HG02571 (cell line): ENCODE data around the gene FOXK2.

Experiments used
- ATAC-seq: cut with Tn5 transposase; IDR thresholded peaks from one replicate; pipeline ENCODE4 v1.9.1; 2021; ENCODE audit warnings: mild to moderate bottlenecking, moderate library complexity; ENCODE audit not compliant: unreplicated experiment

The FOXK2 gene

GRCh38 chr17:82602487-82602886, 83.0 kb downstream of the FOXK2 start:
- ATAC-seq = no peak

DNA sequence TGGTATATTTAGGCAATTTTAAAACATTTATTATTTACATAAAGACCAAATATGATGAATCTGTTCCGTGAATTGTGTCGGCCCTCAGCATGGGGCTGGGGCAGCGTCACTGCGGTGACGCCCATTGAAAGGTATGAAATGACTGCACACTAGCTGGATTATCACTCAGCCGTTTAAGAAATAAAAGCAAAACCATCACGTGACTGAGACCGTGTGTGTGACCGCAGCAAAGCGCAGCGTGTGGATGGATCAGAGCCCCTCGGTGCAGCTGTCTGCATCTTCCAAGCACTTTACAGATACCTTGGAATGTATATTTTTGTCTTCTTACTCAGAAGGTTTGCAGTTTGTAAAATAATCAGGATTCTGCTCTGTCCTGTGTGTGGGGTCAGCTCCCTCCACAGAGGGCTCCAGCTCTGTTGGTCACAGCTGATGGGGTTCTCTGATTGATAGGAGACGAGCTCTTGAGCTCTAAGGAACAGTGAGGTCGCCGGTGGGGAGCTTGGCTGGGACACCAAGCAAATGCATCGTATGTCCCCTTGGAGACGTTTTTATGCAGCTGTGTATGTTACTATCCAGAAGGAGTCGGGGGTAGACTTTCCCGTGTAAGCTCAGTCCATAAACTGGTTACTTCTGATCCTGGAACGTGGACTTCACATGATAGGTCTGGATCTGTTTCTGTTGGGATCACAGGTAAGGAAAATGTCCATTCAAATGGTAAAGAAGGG, 83.6 kb downstream of the FOXK2 start:
- ATAC-seq = no peak

- ATAC-seq = no peak
Measured at GRCh38 chr17:82603981-82604448, 84.5 kb downstream of the FOXK2 start.

DNA sequence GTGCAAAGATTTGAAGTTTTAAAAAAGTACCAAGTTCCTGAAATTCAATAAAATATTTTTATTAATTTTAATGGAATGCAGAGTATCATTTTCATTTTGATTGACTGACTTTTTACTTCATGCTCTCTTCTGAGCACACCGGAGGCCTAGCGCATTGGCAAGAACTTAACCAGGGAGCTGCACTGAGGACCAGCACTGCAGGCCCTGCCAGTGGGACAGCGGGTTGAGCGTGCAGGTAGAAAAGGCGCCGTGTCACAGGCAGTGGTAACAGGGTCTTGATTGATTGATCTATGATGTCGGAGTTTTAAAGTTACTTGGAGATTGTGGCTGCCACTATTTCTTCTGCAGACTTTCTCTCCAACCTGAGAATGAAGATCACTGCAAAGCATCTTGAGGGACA, 85.0 kb downstream of the FOXK2 start:
- ATAC-seq = no peak

DNA sequence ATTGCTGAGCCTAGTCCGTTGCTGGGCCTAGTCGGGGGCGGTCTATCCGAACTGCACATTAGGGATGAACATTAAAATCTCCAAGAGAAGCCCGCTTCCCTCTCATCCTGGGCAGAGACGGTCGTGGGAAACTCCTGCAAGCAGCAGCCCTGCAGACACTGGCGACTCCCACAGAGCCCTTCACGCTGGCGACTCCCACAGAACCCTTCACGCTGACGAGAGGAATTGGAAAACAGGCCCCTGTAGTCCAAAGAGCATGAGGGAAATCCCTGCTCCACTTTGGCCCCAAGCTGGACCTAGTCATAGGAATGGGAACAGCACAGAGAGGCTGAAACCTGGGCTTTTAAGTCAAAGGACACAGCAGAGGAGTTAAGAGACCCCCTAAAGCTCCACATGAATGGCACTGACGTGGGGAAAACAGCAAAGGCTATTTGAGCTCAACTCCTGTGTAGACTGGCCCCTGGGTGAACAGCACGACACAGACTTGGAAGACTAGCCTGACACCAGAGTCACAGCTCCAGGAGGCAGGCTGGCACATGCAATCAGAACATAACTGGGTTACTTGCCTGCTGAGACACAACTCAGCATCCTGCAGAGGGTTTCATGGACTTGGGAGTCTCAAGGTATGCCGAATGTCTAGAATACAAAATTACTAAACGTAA, 86.5 kb downstream of the FOXK2 start:
- no peak for ATAC-seq

DNA sequence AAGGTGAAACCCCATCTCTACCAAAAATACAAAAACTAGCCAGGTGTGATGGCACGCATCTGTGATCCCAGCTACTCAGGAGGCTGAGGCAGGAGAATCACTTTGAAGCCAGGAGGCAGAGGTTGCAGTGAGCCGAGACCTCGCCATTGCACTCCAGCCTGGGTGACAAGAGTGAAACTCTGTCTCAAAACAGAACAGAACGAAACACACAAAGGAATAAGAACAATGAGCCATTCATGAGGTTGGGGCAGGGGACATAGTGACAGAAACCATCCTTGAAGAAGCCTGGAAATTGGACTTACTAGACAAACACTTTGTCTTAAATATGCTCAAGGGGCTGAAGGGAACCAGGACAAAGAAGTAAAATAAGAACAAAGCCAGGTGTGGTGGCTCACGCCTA, 89.3 kb downstream of the FOXK2 start:
- no peak for ATAC-seq

DNA sequence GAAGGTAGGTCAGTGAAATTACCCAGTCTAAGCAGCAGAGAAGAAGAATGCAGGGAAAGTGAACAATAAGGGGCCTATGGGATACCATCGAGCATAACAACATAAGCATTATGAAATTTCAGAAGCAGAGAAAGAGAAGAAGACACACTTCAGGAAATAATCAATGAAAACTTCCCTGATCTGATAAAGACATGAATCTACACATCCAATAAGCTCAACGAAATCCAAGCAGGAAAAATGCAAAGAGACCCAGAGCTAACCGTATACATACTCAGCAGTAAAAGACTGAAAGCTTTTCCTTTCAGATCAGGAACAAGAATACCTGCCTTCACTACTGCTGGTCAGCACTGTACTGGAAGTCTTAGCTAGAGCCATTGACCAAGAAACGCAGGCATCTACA, 90.1 kb downstream of the FOXK2 start:
- no peak for ATAC-seq

GRCh38 chr17:82611140-82612058, 91.9 kb downstream of the FOXK2 start:
- no peak for ATAC-seq

DNA sequence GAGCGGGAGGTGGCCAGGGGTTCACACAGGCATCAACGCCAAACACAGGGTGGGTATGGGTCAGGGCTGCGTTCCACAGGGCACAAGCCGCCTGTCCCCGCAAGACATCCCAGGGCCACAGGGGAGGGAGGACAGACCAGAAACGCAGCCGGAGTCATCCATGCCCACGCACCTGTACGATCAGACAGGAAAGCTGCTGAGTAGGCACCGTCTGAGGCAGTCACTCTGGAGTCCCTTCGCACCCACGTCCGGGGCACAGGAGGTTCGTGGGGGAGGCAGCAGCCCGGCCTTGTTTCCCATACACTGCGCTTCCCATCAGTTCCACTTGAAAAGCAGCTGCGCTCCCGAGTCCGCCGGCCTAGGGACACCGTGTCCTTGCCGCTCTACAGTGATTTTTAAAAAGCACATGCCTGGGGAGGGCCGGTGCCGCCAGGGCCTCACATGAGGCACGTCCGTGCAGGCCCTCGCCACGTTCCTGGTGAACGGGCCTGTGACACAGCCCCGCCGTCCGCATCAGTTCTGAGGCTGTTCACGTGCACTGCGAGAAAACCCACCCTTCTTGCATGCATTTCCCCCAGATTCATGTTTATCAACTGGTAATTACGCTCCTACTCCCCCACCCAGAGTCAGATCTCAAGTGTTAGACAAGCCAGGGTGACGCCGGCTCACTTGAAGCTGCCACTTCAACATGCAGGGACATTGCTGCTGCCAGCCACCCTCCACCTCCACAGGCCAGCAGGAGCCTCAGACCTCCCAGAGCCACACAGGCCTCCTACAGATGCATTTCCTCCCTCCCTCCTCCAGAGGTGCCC, 94.0 kb downstream of the FOXK2 start:
- no peak for ATAC-seq

DNA sequence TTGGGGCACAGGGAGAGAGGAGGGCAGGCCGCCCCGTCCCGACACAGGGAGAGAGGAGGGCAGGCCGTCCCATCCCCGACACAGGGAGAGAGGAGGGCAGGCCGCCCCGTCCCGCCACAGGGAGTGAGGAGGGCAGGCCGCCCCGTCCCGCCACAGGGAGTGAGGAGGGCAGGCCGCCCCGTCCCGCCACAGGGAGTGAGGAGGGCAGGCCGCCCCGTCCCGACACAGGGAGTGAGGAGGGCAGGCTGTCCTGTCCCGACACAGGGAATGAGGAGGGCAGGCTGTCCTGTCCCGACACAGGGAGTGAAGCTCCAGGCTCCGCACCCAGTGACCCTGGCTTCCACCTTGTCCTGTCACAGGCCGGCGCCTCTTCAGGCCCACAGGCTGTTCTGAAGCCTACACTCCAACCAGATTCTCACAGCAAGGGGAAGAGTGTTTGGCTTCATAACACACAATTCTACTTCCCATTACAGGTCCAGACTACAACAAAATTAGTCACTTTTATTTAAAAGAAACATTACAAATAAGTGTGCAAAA, 94.6 kb downstream of the FOXK2 start:
- ATAC-seq = no peak

DNA sequence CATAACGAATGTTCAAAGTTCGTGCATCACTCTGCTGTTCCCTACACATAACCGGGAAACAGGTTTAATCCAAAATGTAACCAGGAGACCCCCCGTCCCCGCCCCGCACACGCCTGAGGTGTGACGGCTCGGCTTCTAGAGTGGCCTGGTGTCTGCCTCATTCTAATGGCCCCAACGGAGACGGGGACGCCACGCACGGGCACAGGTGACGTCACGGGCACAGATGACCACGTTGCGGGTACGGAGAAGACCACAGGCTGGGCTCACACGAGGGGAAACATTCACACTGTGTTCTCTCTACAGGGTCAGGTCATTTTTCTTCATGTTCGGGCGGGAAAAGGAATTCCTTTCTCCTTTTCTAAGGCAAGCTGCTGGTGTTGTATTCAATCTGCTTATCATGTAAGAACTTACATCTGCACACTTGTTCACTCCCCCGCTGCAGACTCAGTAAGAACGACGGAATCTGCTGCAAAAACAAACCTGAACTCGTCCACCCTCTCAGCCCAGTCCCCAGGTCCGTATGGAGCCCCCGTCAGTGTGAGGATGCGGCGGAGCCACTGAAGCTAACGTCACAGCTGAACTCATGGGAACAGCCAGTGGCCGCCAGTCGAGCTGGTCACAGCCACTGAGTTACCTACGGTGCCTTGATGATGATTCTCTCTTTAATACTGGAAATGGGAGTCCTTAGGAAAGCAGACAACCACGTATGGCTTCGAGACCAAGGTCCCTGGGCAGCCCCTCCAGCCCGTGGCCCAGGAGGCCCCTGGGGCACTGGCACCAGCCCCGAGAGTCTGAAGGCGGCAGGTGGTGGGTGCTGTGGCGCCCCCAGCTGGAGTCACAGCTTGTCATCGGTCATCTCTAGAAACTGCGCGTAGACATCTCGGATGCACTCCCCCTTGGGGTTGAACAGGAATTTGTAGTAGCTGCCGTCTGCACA, 95.8 kb downstream of the FOXK2 start:
- no peak for ATAC-seq

DNA sequence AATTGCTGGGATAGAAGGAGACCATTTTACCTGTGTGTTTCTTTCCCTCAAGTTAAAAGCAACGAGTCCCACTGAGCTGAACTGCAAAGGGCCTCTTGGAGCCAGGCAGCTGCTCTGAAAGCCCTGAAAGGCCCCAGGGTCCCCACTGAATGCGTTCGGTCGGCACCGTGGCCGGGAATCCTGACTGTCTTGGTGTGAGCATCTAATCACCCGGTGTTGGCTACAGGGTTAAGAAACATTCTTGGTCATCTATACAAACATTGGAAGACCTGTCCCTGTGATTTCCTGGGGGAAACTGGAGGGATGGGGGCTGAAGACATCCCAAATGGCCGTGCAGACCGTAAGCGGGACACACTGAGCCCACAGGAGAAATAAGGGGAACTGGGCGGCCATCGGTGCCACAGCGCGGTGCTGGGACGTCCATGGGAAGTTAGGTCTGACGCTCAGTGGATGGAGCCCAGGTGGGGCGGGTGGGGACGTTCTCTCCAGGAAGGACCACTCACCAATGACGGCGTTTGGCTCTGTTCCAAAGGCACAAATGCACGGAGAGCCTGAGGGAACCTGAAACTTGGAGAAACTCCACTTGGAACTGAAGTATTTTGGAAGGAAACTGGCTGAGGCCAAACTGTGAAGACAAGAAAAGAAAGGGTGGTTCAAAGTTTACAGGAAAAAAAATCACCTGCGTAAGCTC, 96.6 kb downstream of the FOXK2 start:
- ATAC-seq = no peak

- no peak for ATAC-seq
Measured at GRCh38 chr17:82619211-82619610, 99.7 kb downstream of the FOXK2 start.

DNA sequence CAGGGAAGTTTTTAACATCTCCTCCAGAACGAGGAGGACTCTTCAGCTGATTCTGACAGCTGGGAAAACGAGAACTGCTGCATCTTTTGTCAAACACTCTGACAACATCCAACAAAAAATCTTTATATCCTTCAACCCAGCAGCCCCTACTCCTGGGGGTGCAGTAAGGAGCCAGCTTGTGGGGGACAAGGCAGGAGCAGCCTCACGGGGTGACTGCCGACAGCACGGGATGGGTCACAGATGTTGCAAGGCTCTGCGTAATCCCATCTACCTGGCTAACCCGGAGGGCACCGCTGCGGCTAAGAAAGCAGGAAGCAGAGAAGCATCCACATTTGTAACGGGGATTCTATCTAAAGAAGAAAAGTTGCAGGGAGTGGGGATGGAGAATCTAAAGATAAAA, 100.1 kb downstream of the FOXK2 start:
- ATAC-seq = no peak

- no peak for ATAC-seq
Measured at GRCh38 chr17:82623707-82624106, 104.2 kb downstream of the FOXK2 start.

DNA sequence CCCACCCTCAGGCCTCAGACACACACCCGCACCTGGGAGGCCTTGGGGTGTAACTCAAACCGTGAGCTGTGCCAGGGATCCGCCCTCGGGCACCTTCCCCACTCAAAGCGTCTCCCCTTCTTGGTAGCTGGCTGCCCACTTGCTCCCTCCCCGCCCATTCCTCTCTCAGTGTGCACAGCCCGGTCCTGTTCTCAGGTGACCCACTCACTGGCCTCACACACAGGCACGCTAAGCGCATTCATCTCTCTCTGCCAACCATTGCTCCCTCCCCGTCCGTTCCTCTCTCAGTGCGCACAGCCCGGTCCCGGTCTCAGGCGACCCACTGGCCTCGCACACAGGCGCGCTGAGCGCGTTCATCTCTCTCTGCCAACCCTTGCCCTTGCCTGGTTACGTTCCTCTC, 107.9 kb downstream of the FOXK2 start:
- no peak for ATAC-seq

DNA sequence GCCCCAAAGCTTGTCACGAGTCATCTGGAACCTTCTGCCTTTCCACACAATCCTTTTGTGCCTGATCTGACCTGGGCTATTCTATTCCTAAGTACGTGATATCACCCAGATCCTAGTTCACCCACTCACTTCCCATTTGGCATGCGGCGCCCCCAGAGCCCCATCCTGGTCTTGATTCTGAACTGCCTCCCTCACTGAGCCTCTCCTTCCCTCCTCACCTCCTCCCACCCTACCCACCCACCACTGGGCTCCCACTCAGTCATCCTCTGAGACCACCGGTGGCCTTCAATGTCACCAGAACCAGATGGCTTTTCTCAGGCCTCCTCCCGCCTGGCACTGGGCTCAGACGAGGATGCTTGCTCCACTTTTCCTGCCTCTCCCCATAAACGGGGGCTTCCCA, 110.2 kb downstream of the FOXK2 start:
- no peak for ATAC-seq

DNA sequence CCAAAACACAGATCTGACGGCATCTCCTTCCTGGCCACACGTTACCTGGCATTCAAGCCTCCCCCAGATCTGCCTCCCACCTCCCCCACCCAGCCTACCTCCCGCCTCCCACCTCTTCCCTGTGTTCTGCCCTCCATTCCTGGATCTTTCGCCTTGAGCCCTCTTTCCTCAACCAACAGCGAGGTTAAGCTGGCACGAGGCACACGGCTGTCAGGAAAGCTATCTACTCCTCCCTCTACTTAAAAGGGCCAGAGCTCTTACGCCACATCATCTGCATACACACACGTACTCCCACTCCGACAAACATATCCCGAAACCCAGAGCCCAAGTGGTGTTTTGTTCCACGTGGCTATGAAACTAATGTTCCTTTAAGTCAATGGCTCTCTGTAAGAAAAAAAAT, 110.7 kb downstream of the FOXK2 start:
- no peak for ATAC-seq

DNA sequence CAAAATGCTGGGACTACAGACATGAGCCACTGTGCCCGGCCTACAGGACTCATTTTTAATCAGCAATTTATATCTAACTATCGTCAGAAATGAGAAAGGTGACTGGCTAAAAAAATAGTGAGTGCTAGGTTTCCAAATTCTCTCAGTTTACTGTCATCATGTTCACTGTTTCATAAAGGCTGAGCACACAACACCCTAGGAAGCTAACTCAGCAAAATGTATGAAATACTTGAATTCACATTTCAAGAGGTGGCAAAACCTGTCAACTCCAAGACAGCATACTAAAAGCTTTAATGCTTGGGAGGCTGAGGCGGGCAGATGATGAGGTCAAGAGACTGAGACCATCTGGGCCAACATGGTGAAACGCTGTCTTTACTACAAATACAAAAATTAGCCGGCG, 112.0 kb downstream of the FOXK2 start:
- no peak for ATAC-seq
